K562 (cell line): ENCODE measurements around the gene RPUSD1. TPM values are rescaled to one million over a fixed set of nuclear protein-coding genes. Genes with fewer than 3 reads are reported as not detected.
A peak's percentile ranks its signal among the peaks of the same experiment; 100 is the strongest.

ENCODE experiments used
- CAMTA2 ChIP-seq: fragments of 250-450 bp; sonication (Bioruptor Pico); conservative IDR thresholded peaks from 2 replicates; pipeline ENCODE4 v1.5.1; 2022
- CBFA2T3 ChIP-seq: fragments of 450-650 bp; IDR thresholded peaks from 2 replicates; pipeline ENCODE4 v1.6.1; 2017
- FOXK2 ChIP-seq, 2 experiments: fragments of 450-650 bp; IDR thresholded peaks in 1 of 2; conservative IDR thresholded peaks in 1 of 2; 2 replicates each; pipeline ENCODE4 v1.6.1; 2016; ENCODE audit warnings: low read depth in 2 of 2, mild to moderate bottlenecking in 1 of 2
- MBD2 ChIP-seq: sonication (generic); IDR thresholded peaks from 2 replicates; pipeline ENCODE4 v1.6.1; 2016; ENCODE audit warnings: low read depth, borderline replicate concordance
- NR2C2 ChIP-seq, 2 experiments: fragments of 200-800 bp in 1 of 2; sonication (Bioruptor generic) in 1 of 2; sonication (generic) in 1 of 2; formaldehyde crosslinking in 1 of 2; IDR thresholded peaks; 2 replicates each; pipeline versions ENCODE4 v1.6.1 to v1.8.0; 2016 to 2022; ENCODE audit warnings: mild to moderate bottlenecking in 1 of 2, missing compliant biosample characterization in 1 of 2, missing genetic modification characterization in 1 of 2, missing genetic modification reagents in 1 of 2
- NUFIP1 ChIP-seq: fragments of 450-650 bp; IDR thresholded peaks from 2 replicates; pipeline ENCODE4 v1.6.1; 2018; ENCODE audit not compliant: partially characterized antibody
- PCBP2 ChIP-seq: fragments of 200-400 bp; formaldehyde crosslinking; IDR thresholded peaks from 2 replicates; pipeline ENCODE4 v1.6.1; 2018; ENCODE audit warnings: low read length, low read depth, mild to moderate bottlenecking, moderate library complexity; ENCODE audit not compliant: poor library complexity, severe bottlenecking
- POLR2G ChIP-seq: fragments of 200-400 bp; formaldehyde crosslinking; IDR thresholded peaks from 2 replicates; pipeline ENCODE4 v1.6.1; 2017; ENCODE audit warnings: low read depth, mild to moderate bottlenecking, antibody characterized with exemption, low read length, moderate library complexity
- RBM39 ChIP-seq: fragments of 200-400 bp; formaldehyde crosslinking; optimal IDR thresholded peaks from 2 replicates; pipeline ENCODE3; 2018; ENCODE audit warnings: low read depth, low read length
- RFX1 ChIP-seq: fragments of 450-650 bp; IDR thresholded peaks from 2 replicates; pipeline ENCODE4 v1.6.1; 2016; ENCODE audit warnings: mild to moderate bottlenecking, moderate library complexity
- SPI1 ChIP-seq: IDR thresholded peaks from 2 replicates; pipeline ENCODE4 v1.6.1; 2011; ENCODE audit warnings: low read depth, low read length, control low read depth, borderline replicate concordance
- polyA plus RNA-seq, 8 experiments: library from polyadenylated mRNA; depleted of rRNA in 4 of 8; stranded (reverse) in 5 of 8; unstranded in 3 of 8; fragments of >200 nt; fragmentation: Nextera tagmentation in 2 of 8; fragmentation: Illumina TruSeq in 1 of 8; extraction: Ambion mirVana in 2 of 8; extraction: Trizol in 1 of 8; gene quantifications; 2 replicates each; pipeline versions ENCODE4 v1.2.1 to v1.2.3, GENCODE V29; 2011 to 2014; ENCODE audit warnings: inconsistent platforms in 1 of 8, missing spikeins in 1 of 8
- total RNA-seq, 7 experiments: library from RNA; depleted of rRNA in 6 of 7; stranded (reverse); fragments of >200 nt in 6 of 7; fragmentation: Illumina TruSeq in 2 of 7; extraction: Trizol in 2 of 7; gene quantifications; 2 replicates each; pipeline versions ENCODE4 v1.2.1 to v1.2.3, GENCODE V29; 2011 to 2021; ENCODE audit warnings: low replicate concordance in 1 of 7
- TF ChIP-seq, protein P1 (sequence below): fragments of 250-450 bp; sonication (Bioruptor Pico); IDR thresholded peaks from 2 replicates; pipeline ENCODE4 v1.8.0; 2022; ENCODE audit warnings: inconsistent platforms

The RPUSD1 gene
- total and polyA plus RNA-seq, 9 of the 15 experiments (the other 6 are each of a cell fraction or from before 2014, with no cell fraction given): 0.45 to 56.6 (median 12.0) TPM

DNA sequence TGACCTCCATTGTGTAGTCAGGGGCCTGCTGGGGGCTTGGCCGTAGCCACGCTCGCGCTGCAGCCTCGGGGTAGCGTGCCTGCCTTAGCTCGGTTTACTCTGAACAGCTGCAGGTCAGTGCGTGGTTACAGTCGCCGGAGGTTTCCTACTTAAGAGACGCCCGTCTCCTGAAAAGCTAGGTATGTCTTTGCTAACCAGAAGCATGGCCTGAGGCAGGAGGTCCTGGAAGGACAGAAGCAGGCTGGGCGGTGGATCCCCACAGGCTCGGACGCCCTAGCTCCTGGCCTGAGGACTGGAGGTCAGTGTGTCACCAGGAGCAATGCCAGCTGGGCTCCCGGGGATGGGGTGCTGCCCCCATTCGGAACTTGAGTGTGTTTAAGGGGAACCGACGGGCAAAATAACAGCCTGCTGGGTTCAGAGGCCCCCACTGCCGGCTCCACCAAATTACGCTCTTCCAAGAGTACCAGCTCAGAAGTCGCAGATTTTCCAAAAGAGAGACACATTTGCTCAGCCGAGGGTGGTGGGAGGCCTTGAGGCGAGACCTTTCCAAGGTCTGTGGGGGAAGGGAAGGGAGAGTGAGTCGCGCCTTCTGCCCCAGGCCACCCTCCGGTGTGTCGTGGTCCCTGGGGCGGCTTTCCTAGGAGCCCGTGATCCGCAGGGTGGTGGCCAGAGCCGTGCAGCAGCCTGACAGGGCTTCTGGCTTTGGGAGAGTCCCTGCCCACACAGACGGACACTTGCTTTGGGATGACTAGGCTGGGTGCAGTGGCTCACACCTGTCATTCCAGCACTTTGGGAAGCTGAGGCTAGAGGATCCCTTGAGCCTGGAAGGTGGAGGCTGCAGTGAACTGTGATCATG is 16.2 kb upstream of the RPUSD1 start (continued):
- TF ChIP-seq NUFIP1 (no peak), NR2C2 (CRISPR knock-in tag; IDR thresholded peaks at IDR 0.05) (no peak), NR2C2 (tag; IDR thresholded peaks at IDR 0.05) (no peak), PCBP2 (no peak), SPI1 (no peak), RFX1 (no peak), FOXK2 (conservative IDR thresholded peaks at IDR 0.05 in 1 of 2, IDR thresholded peaks at IDR 0.05 in 1 of 2; ENCODE audit: low read depth in 2 of 2) (no peak), POLR2G (peak; percentile 62), MBD2 (no peak), CAMTA2 (CRISPR knock-in tag) (no peak), RBM39 (no peak), CBFA2T3 (no peak)
- TF ChIP-seq, protein P1, sequence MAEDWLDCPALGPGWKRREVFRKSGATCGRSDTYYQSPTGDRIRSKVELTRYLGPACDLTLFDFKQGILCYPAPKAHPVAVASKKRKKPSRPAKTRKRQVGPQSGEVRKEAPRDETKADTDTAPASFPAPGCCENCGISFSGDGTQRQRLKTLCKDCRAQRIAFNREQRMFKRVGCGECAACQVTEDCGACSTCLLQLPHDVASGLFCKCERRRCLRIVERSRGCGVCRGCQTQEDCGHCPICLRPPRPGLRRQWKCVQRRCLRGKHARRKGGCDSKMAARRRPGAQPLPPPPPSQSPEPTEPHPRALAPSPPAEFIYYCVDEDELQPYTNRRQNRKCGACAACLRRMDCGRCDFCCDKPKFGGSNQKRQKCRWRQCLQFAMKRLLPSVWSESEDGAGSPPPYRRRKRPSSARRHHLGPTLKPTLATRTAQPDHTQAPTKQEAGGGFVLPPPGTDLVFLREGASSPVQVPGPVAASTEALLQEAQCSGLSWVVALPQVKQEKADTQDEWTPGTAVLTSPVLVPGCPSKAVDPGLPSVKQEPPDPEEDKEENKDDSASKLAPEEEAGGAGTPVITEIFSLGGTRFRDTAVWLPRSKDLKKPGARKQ (CRISPR knock-in tag): no peak
